IPS-11a (cell line): ENCODE data around the gene HDAC8.
"Not testable (repeated sequence)": the region's sequence is repeated elsewhere in the genome, so short reads cannot be mapped to it uniquely, and the experiment has no call there.

ENCODE experiments used
- H3K4me3 ChIP-seq: one replicate; pipeline ENCODE4 v1.5.1; 2013; ENCODE audit warnings: low read depth, low read length, control low read depth

The HDAC8 gene

GRCh38 chrX:72326605-72327300 lies 245.9 kb downstream of the HDAC8 start:
- no peak overlapping the region for H3K4me3 ChIP-seq

GRCh38 chrX:72319651-72320050 lies 253.0 kb downstream of the HDAC8 start:
- not testable (repeated sequence) for H3K4me3 ChIP-seq

- no peak overlapping the region for H3K4me3 ChIP-seq
Observed at GRCh38 chrX:72317139-72317538, 255.5 kb downstream of the HDAC8 start.

- H3K4me3 ChIP-seq: no peak overlapping the region
Observed at GRCh38 chrX:72316408-72317110, 256.1 kb downstream of the HDAC8 start.

GRCh38 chrX:72314881-72315280 lies 257.8 kb downstream of the HDAC8 start:
- no peak overlapping the region for H3K4me3 ChIP-seq

- H3K4me3 ChIP-seq: no peak overlapping the region
Observed at GRCh38 chrX:72313707-72314641, 258.7 kb downstream of the HDAC8 start.

- no peak overlapping the region for H3K4me3 ChIP-seq
Observed at GRCh38 chrX:72312311-72312940, 260.2 kb downstream of the HDAC8 start.

- no peak overlapping the region for H3K4me3 ChIP-seq
Observed at GRCh38 chrX:72309297-72310071, 263.2 kb downstream of the HDAC8 start.

- no peak overlapping the region for H3K4me3 ChIP-seq
Observed at GRCh38 chrX:72308566-72309296, 263.9 kb downstream of the HDAC8 start.

GRCh38 chrX:72308209-72308565 lies 264.5 kb downstream of the HDAC8 start:
- H3K4me3 ChIP-seq: no peak overlapping the region

- H3K4me3 ChIP-seq: no peak overlapping the region
Observed at GRCh38 chrX:72307646-72308051, 265.0 kb downstream of the HDAC8 start.

- H3K4me3 ChIP-seq: peak overlapping the region; percentile 27
Observed at GRCh38 chrX:72306851-72307645, 265.6 kb downstream of the HDAC8 start.

GRCh38 chrX:72306085-72306801 lies 266.4 kb downstream of the HDAC8 start:
- peak overlapping the region; percentile 27 for H3K4me3 ChIP-seq

GRCh38 chrX:72305286-72306084 lies 267.2 kb downstream of the HDAC8 start, which contains the start of gene CITED1:
Gene CITED1, minus strand, starts transcription at chrX:72305914. Its CDS starts 3,045 bp downstream, at chrX:72302869.
- peak within 1 kb of the TSS; percentile 27 for H3K4me3 ChIP-seq

- peak overlapping the region; percentile 13 for H3K4me3 ChIP-seq
Observed at GRCh38 chrX:72304877-72305276, 267.8 kb downstream of the HDAC8 start.

GRCh38 chrX:72301781-72302180 lies 270.9 kb downstream of the HDAC8 start:
- no peak overlapping the region for H3K4me3 ChIP-seq
